RWPE1 (cell line): ENCODE measurements around the gene ASTN2.

Experiments
- CTCF ChIA-PET: fragments of 350-600 bp; sonication (Branson Sonifier 250); formaldehyde crosslinking; extraction: SDS; loops from one replicate; lab custom pipeline; 2021; lab: Yijun Ruan, JAX
- POLR2A ChIA-PET: fragments of 400-600 bp; formaldehyde crosslinking; extraction: SDS; loops from one replicate; lab custom pipeline; 2020; ENCODE audit warnings: antibody characterized with exemption; ENCODE audit not compliant: low non-redundant PET; lab: Yijun Ruan, JAX
- DNase-seq: peaks from one replicate; pipeline ENCODE4 v3.0.0; 2012; ENCODE audit warnings: low spot score
- H3K27ac ChIP-seq: fragments of 450-650 bp; 2 replicates; pipeline ENCODE4 v1.5.1; 2017
- TF ChIP-seq, protein P1 (sequence below): fragments of 450-650 bp; conservative IDR thresholded peaks from 2 replicates; pipeline ENCODE4 v1.5.1; 2017; ENCODE audit warnings: low read depth, mild to moderate bottlenecking

The ASTN2 gene

DNA sequence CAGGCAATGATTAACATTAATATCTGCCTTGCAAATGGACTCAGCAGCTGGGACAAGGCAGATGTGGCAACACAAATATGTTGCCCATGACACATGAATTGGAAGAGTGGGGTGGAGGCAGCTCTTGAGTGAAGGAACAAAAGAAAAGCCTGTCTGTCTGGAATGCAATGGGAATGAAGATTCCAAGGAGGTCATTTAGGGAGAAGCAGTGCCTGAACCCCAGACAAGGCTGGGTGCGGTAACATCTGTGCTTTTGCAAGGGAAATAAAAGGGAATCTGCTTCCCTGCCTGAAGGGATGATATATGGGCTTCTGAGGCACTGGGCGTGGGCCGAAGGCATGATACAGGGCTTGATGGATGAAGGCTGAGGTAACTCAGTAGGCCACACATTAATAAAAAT lies 821.9 kb downstream of the ASTN2 start:
- CTCF ChIA-PET, result interaction anchor here (0.6 kb wide), 1 partner anchor 1213 kb away, joined by 3 read pairs; no protein-coding TSS in a partner anchor
- TF ChIP-seq, protein P1, sequence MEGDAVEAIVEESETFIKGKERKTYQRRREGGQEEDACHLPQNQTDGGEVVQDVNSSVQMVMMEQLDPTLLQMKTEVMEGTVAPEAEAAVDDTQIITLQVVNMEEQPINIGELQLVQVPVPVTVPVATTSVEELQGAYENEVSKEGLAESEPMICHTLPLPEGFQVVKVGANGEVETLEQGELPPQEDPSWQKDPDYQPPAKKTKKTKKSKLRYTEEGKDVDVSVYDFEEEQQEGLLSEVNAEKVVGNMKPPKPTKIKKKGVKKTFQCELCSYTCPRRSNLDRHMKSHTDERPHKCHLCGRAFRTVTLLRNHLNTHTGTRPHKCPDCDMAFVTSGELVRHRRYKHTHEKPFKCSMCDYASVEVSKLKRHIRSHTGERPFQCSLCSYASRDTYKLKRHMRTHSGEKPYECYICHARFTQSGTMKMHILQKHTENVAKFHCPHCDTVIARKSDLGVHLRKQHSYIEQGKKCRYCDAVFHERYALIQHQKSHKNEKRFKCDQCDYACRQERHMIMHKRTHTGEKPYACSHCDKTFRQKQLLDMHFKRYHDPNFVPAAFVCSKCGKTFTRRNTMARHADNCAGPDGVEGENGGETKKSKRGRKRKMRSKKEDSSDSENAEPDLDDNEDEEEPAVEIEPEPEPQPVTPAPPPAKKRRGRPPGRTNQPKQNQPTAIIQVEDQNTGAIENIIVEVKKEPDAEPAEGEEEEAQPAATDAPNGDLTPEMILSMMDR, result no peak
- no peak overlapping the region for H3K27ac ChIP-seq
- POLR2A ChIA-PET, result no interaction called here
- no peak for DNase-seq

DNA sequence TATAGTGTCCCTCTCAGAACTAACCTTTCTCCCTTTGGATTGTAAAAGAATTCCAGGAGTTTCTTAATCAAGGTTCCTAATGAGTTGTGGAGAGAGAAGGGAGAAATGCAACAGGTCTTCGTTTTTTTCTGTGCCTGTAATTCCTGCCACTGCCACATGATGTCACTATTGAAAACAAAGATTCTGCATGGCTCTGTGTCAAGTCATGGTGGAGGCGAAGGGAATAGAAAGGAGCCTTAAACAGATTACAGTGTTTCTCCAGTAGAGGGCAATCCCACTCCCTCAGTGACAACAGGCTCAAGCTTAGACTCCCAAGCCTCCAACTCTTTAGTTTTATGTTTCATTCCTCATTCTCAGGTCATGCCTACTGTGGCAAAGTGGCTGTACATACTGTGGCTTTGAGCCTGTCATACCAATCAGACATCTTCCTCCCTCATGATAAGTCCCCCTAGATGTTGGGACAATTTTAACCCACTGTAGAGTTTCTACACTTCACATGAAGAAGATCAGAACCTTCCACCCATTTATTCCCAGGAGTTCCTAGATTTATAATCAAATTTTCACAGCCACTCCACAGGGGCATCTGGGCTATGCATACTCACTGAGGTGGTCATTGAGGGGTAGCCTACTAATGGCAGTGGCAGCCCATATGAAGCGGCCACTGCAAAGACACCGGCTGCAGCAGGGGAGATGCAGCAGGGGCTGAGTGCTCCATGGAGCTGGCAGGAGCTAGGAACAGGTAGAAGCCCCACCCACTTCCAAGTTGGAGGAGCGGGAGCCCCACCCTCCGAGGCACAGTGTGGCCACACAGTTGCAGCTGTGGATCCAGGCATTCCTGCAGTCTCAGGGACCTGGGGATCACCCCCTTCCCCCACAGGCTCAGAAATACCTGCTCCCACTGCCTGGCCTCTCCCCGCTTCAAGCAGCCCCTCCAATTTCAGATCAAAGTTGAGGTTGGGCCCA lies 825.2 kb downstream of the ASTN2 start:
- no peak for DNase-seq
- H3K27ac ChIP-seq, result no peak overlapping the region
- POLR2A ChIA-PET, result no interaction called here
- TF ChIP-seq, protein P1, result no peak; the same call in 1 of the 2 replicates
- CTCF ChIA-PET, result interaction anchor here (0.6 to 0.7 kb wide), 2 partner anchors 173 to 1000 kb away, joined by 3 to 4 read pairs; no protein-coding TSS in a partner anchor

DNA sequence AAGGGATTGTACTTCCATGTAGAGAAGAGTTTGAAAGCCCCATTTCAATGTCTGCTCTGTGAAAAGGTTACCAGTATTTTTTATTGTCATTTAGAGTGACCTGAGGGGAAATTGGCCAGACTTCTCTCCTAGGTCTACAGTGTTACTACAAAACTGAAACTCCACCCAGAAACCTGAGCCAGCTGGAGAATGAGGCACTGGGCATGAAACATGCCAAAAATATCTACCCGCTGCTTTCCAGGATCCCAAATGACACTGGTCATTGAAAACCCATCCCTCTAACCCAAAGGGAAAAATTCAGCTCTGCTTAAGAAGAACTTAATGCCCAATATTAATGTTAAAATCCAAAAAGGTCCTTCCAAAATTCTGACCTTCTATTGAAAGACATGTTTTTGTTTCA lies 826.9 kb downstream of the ASTN2 start:
- ChIA-PET POLR2A (no interaction called here), CTCF (interaction anchor here (0.6 kb wide), 2 partner anchors 158 to 997 kb away, joined by 3 to 5 read pairs; no protein-coding TSS in a partner anchor)
- H3K27ac ChIP-seq, result no peak overlapping the region
- TF ChIP-seq, protein P1, result no peak
- no peak for DNase-seq

DNA sequence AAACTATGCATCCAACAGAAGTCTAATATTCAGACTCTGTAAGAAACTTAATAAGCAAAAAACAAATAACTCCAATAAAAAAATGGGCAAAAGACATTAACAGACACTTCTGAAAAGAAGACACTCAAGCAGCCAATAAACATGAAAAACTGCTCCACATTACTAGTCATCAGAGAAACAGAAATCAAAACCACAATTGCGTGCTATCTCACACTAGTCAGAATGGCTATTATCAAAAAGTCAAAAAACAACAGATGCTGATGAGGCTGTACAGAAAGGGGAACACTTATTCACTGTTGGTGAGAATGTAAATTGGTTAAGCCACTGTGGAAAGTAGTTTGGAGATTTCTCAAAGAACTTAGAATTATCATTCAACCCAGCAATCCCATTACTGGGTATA lies 829.0 kb downstream of the ASTN2 start:
- TF ChIP-seq, protein P1, result no peak
- CTCF ChIA-PET, result interaction anchor here (0.6 kb wide), 2 partner anchors 43 to 750 kb away, joined by 3 read pairs; no protein-coding TSS in a partner anchor
- H3K27ac ChIP-seq, result no peak overlapping the region
- POLR2A ChIA-PET, result no interaction called here
- no peak for DNase-seq

DNA sequence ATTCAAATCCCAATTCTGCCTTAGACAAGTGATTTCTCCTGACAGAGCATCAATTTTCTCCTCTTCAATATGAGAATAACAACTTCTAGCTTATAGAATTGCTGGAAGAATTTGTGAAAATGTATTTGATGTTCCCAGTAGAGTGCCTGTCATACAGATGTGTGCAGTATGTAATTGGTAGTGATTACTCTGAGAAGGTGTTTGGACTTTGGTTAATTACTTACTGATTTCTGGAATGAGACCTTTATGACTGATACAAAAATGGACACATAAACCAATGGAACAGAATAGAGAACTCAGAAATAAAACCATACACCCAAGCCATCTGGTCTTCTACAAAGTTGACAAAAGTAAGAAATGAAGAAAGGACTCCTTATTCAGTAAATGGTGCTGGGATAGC lies 829.7 kb downstream of the ASTN2 start:
- TF ChIP-seq, protein P1, result no peak
- DNase-seq, result no peak
- ChIA-PET POLR2A (no interaction called here), CTCF (no interaction called here)
- no peak overlapping the region for H3K27ac ChIP-seq

DNA sequence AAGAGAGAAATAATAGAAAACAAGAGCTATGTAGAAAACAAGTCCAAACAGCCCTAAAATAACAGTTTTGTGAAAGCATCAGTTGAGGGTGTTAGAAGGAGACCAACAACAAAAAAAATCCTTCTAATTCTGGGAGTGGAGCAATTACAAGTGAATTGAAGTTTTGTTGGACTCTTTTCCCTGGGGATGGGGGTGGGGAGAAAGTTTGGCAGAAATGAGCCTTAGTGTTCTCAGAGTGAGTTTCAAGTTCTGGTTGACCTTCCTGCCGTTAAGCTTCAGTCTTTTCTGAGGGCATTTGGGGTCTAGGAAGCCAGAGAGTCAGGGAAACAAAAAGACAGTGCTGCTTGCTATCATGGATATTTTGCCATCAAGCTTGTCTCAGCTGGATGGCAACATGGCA lies 834.0 kb downstream of the ASTN2 start:
- no peak overlapping the region for H3K27ac ChIP-seq
- POLR2A ChIA-PET, result no interaction called here
- CTCF ChIA-PET, result interaction anchor here (0.6 kb wide), 1 partner anchor 86 kb away, joined by 3 read pairs; no protein-coding TSS in a partner anchor
- TF ChIP-seq, protein P1, result no peak
- no peak for DNase-seq
